Astrocyte (in vitro differentiated cells and primary cell): ENCODE measurements around the gene MTMR4. TPM values are rescaled to one million over a fixed set of nuclear protein-coding genes. Genes with fewer than 3 reads are reported as not detected.

ENCODE experiments used
- DNase-seq: peaks from one replicate; pipeline ENCODE4 v3.0.0-alpha.2; 2010; ENCODE audit warnings: low read depth
- FAIRE-seq: peaks from 2 replicates; lab custom pipeline; 2011; peaks lifted over from hg19 to GRCh38; lab: Jason Lieb, UNC
- H2AFZ ChIP-seq: 2 replicates; pipeline ENCODE4 v1.6.0; 2012; ENCODE audit warnings: low read depth, low read length, inconsistent platforms
- H3K27ac ChIP-seq: 2 replicates; pipeline ENCODE4 v1.5.1; 2011; ENCODE audit warnings: low read depth, low read length, inconsistent platforms
- H3K27me3 ChIP-seq: 2 replicates; pipeline ENCODE4 v1.6.0; 2011; ENCODE audit warnings: low read length, inconsistent platforms; ENCODE audit not compliant: insufficient read depth
- H3K36me3 ChIP-seq: 2 replicates; pipeline ENCODE4 v1.5.1; 2011; ENCODE audit warnings: low read length, inconsistent platforms; ENCODE audit not compliant: insufficient read depth
- H3K4me1 ChIP-seq: 2 replicates; pipeline ENCODE4 v1.5.1; 2011; ENCODE audit warnings: low read length, inconsistent platforms; ENCODE audit not compliant: insufficient read depth
- H3K4me2 ChIP-seq: 2 replicates; pipeline ENCODE4 v1.6.0; 2012; ENCODE audit warnings: low read length, inconsistent platforms
- H3K4me3 ChIP-seq: 2 replicates; pipeline ENCODE4 v1.5.1; 2011; ENCODE audit warnings: low read depth, mild to moderate bottlenecking, low read length, inconsistent platforms; ENCODE audit not compliant: insufficient read depth
- H3K79me2 ChIP-seq: 2 replicates; pipeline ENCODE4 v1.6.0; 2012; ENCODE audit warnings: mild to moderate bottlenecking, low read length, inconsistent platforms; ENCODE audit not compliant: insufficient read depth
- H3K9ac ChIP-seq: 2 replicates; pipeline ENCODE4 v1.6.0; 2012; ENCODE audit warnings: mild to moderate bottlenecking, low read length, inconsistent platforms
- H3K9me3 ChIP-seq: 2 replicates; pipeline ENCODE4 v1.5.1; 2012; ENCODE audit warnings: low read depth, mild to moderate bottlenecking, low read length, inconsistent platforms; ENCODE audit not compliant: insufficient read depth
- H4K20me1 ChIP-seq: 2 replicates; pipeline ENCODE4 v1.6.0; 2012; ENCODE audit warnings: low read length, inconsistent platforms; ENCODE audit not compliant: insufficient read depth
- H3K27ac Mint-ChIP-seq: one replicate; pipeline ENCODE4 v1.8.0; 2021; ENCODE audit warnings: mild to moderate bottlenecking, mixed read lengths; ENCODE audit not compliant: unreplicated experiment
- H3K27me3 Mint-ChIP-seq: one replicate; pipeline ENCODE4 v1.8.0; 2021; ENCODE audit warnings: low read depth, mixed read lengths; ENCODE audit not compliant: unreplicated experiment
- H3K36me3 Mint-ChIP-seq: one replicate; pipeline ENCODE4 v1.8.0; 2021; ENCODE audit warnings: low read depth, mixed read lengths; ENCODE audit not compliant: unreplicated experiment
- H3K4me1 Mint-ChIP-seq: one replicate; pipeline ENCODE4 v1.8.0; 2021; ENCODE audit warnings: low read depth, mixed read lengths; ENCODE audit not compliant: unreplicated experiment
- H3K4me3 Mint-ChIP-seq: one replicate; pipeline ENCODE4 v1.8.0; 2021; ENCODE audit warnings: mild to moderate bottlenecking, moderate library complexity, mixed read lengths; ENCODE audit not compliant: unreplicated experiment
- H3K9me3 Mint-ChIP-seq: one replicate; pipeline ENCODE4 v1.8.0; 2021; ENCODE audit warnings: mild to moderate bottlenecking, mixed read lengths; ENCODE audit not compliant: unreplicated experiment
- EZH2 ChIP-seq: IDR thresholded peaks from 2 replicates; pipeline ENCODE4 v1.6.1; 2012; ENCODE audit warnings: mild to moderate bottlenecking, low read length, inconsistent platforms; ENCODE audit not compliant: insufficient read depth
- total RNA-seq: library from RNA; stranded (reverse); gene quantifications from 2 replicates; pipeline ENCODE4 v1.2.1, GENCODE V29; 2021
- TF ChIP-seq, protein P1 (sequence below): IDR thresholded peaks from 2 replicates; pipeline ENCODE4 v1.5.1; 2011; ENCODE audit warnings: low read depth, mild to moderate bottlenecking, inconsistent platforms, low read length, moderate library complexity; ENCODE audit not compliant: insufficient read depth

The MTMR4 gene
- total RNA-seq, 1 donor from 2014 or later, result 17.6 TPM

DNA sequence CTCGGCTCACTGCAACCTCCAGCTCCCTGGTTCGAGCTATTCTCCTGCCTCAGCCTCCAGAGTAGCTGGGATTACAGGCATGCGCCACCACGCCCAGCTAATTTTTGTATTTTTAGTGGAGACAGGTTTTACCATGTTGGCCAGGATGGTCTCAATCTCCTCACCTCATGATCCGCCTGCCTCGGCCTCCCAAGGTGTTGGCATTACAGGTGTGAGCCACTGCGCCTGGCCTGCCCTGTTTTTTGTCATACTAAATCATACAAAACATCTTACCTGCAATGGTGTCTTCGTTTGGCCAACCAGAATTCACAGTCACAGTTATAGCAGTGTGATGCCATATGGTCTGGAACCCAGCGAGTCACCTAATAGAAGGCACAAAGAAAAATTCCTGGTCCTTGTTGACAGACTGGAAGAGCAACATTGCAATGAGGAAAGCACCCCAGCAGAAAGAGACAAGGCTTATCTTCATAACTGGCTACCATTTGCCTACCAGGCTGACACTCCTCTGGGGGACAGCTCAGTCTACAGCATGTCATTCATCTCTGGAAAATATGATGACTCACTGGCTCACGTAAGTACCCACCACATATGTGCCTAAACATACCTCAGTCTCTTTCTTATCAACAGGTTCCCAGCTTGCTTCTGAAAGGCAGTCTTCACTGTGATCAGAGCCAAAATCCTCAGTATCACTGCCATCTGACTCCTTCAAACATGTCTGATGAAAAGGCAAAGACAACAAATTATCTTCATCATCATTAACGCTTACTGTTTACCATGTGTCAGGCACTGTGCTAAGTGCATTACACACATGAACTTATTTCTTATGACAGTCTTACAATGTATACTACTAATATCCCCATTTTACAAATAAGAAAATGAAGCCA is 22.0 kb downstream of the MTMR4 start:
- no peak overlapping the region for H3K4me3 Mint-ChIP-seq
- H2AFZ ChIP-seq, result no peak overlapping the region
- H3K9ac ChIP-seq, result no peak overlapping the region
- H3K27me3 Mint-ChIP-seq, result no peaks in the 10 kb centered on the region
- H3K36me3 ChIP-seq, result peaks cover 43% of the 10 kb centered on the region
- no peak overlapping the region for H3K4me3 ChIP-seq
- no peak overlapping the region for H3K4me2 ChIP-seq
- no peaks in the 10 kb centered on the region for H3K9me3 Mint-ChIP-seq
- H3K4me1 Mint-ChIP-seq, result no peaks in the 10 kb centered on the region
- peaks cover 38% of the 10 kb centered on the region for H3K36me3 Mint-ChIP-seq
- H4K20me1 ChIP-seq, result peaks cover 7% of the 10 kb centered on the region
- FAIRE-seq, result no peak
- no peaks in the 10 kb centered on the region for H3K9me3 ChIP-seq
- no peaks in the 10 kb centered on the region for H3K4me1 ChIP-seq
- H3K27me3 ChIP-seq, result no peaks in the 10 kb centered on the region
- H3K27ac ChIP-seq, result no peak overlapping the region
- no peak overlapping the region for H3K27ac Mint-ChIP-seq
- TF ChIP-seq, protein P1, sequence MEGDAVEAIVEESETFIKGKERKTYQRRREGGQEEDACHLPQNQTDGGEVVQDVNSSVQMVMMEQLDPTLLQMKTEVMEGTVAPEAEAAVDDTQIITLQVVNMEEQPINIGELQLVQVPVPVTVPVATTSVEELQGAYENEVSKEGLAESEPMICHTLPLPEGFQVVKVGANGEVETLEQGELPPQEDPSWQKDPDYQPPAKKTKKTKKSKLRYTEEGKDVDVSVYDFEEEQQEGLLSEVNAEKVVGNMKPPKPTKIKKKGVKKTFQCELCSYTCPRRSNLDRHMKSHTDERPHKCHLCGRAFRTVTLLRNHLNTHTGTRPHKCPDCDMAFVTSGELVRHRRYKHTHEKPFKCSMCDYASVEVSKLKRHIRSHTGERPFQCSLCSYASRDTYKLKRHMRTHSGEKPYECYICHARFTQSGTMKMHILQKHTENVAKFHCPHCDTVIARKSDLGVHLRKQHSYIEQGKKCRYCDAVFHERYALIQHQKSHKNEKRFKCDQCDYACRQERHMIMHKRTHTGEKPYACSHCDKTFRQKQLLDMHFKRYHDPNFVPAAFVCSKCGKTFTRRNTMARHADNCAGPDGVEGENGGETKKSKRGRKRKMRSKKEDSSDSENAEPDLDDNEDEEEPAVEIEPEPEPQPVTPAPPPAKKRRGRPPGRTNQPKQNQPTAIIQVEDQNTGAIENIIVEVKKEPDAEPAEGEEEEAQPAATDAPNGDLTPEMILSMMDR, result no peak
- no peak for TF ChIP-seq EZH2
- no peak for DNase-seq
- H3K79me2 ChIP-seq, result no peaks in the 10 kb centered on the region

DNA sequence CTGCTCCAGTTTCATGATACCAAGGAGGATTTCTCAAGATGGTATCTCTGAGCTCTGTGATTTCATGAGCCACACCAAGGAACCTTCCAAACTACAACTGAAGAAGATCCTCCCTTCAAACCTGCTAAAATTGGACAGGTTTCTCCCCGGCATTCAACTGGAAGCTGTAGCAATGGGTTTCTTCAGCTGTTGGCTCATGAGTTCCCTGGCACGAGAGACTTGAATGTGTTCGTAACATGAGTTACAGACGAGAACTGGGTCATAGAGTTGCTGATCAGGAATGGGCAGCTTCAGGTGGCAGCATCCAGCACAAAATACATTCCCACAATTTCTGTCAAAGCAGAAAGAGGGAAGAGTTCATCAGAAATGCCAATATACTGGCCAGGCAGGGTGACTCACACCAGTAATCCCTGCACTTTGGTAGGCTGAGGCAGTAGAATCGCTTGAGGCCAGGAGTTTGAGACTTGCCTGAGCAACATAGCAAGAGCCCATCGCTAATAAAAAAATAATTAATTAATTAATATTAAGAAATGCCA is 22.9 kb downstream of the MTMR4 start:
- no peak overlapping the region for H3K4me3 Mint-ChIP-seq
- Histone ChIP-seq H3K36me3 (peaks cover 43% of the 10 kb centered on the region), H2AFZ (no peak overlapping the region), H3K27ac (no peak overlapping the region), H3K9ac (no peak overlapping the region), H3K27me3 (no peaks in the 10 kb centered on the region), H3K4me2 (no peak overlapping the region), H3K79me2 (no peaks in the 10 kb centered on the region), H4K20me1 (peaks cover 4% of the 10 kb centered on the region), H3K4me1 (no peaks in the 10 kb centered on the region), H3K4me3 (no peak overlapping the region), H3K9me3 (no peaks in the 10 kb centered on the region)
- no peaks in the 10 kb centered on the region for H3K27me3 Mint-ChIP-seq
- no peaks in the 10 kb centered on the region for H3K4me1 Mint-ChIP-seq
- no peak for TF ChIP-seq EZH2
- TF ChIP-seq, protein P1, result no peak
- H3K27ac Mint-ChIP-seq, result no peak overlapping the region
- DNase-seq (no peak), FAIRE-seq (no peak)
- H3K36me3 Mint-ChIP-seq, result peaks cover 38% of the 10 kb centered on the region
- H3K9me3 Mint-ChIP-seq, result no peaks in the 10 kb centered on the region
